ENCODE measurements around the gene MYO1D. TPM values are rescaled to one million over a fixed set of nuclear protein-coding genes. Genes with fewer than 3 reads are reported as not detected.

MYO1D gene
- total RNA-seq, 1 donor from 2014 or later: 73.3 TPM

GRCh38 chr17:32877164-32877764 lies 340 bp upstream of the MYO1D start:
- intact Hi-C loops (cut with DNase I): loop anchor here (10.0 kb wide), 1 partner anchor 92 kb away; no protein-coding TSS in a partner anchor
- H3K9me3 ChIP-seq: no peaks in the 10 kb centered on the region
- H3K27me3 ChIP-seq: no peaks in the 10 kb centered on the region
- no peaks in the 10 kb centered on the region for H3K36me3 ChIP-seq
- H3K4me3 ChIP-seq: peak overlapping the region; percentile 79
- peak; percentile 75 for TF ChIP-seq CTCF (IDR thresholded peaks at IDR 0.05)
- ATAC-seq (peak; percentile 97), DNase-seq (peak; percentile 97)
- H3K27ac ChIP-seq: peak overlapping the region; percentile 84
- peaks cover 21% of the 10 kb centered on the region for H3K4me1 ChIP-seq

GRCh38 chr17:32875923-32876416 lies 954 bp downstream of the MYO1D start:
- ATAC-seq: no peak
- H3K36me3 ChIP-seq: no peaks in the 10 kb centered on the region
- no peak for DNase-seq
- no peak for TF ChIP-seq CTCF (IDR thresholded peaks at IDR 0.05)
- H3K4me3 ChIP-seq: peak overlapping the region; percentile 79
- no peaks in the 10 kb centered on the region for H3K9me3 ChIP-seq
- H3K27me3 ChIP-seq: no peaks in the 10 kb centered on the region
- peak overlapping the region; percentile 84 for H3K27ac ChIP-seq
- intact Hi-C loops (cut with DNase I): loop anchor here (10.0 kb wide), 1 partner anchor 91 kb away; no protein-coding TSS in a partner anchor
- H3K4me1 ChIP-seq: peaks cover 30% of the 10 kb centered on the region

- no peaks in the 10 kb centered on the region for H3K27me3 ChIP-seq
- TF ChIP-seq CTCF (IDR thresholded peaks at IDR 0.05): no peak
- peaks cover 36% of the 10 kb centered on the region for H3K4me1 ChIP-seq
- H3K4me3 ChIP-seq: peak overlapping the region; percentile 79
- H3K9me3 ChIP-seq: no peaks in the 10 kb centered on the region
- intact Hi-C loops (cut with DNase I): loop anchor here (10.0 kb wide), 1 partner anchor 91 kb away; no protein-coding TSS in a partner anchor
- ATAC-seq (no peak), DNase-seq (no peak)
- peak overlapping the region; percentile 84 for H3K27ac ChIP-seq
- no peaks in the 10 kb centered on the region for H3K36me3 ChIP-seq
Measured at GRCh38 chr17:32875230-32875917, 1.6 kb downstream of the MYO1D start.

GRCh38 chr17:32873114-32873513 lies 3.8 kb downstream of the MYO1D start:
- H3K4me1 ChIP-seq: peaks cover 44% of the 10 kb centered on the region
- ATAC-seq: peak; percentile 17
- no peaks in the 10 kb centered on the region for H3K36me3 ChIP-seq
- peak overlapping the region; percentile 32 for H3K27ac ChIP-seq
- intact Hi-C loops (cut with DNase I): loop anchor here (10.0 kb wide), 1 partner anchor 88 kb away; no protein-coding TSS in a partner anchor
- no peak for TF ChIP-seq CTCF (IDR thresholded peaks at IDR 0.05)
- H3K9me3 ChIP-seq: no peaks in the 10 kb centered on the region
- H3K4me3 ChIP-seq: no peak overlapping the region
- H3K27me3 ChIP-seq: no peaks in the 10 kb centered on the region
- no peak for DNase-seq

- Histone ChIP-seq H3K4me1 (peaks cover 39% of the 10 kb centered on the region), H3K27ac (peak overlapping the region; percentile 60), H3K4me3 (no peak overlapping the region), H3K9me3 (no peaks in the 10 kb centered on the region), H3K27me3 (no peaks in the 10 kb centered on the region), H3K36me3 (no peaks in the 10 kb centered on the region)
- no peak for TF ChIP-seq CTCF (IDR thresholded peaks at IDR 0.05)
- peak; percentile 67 for ATAC-seq
- intact Hi-C loops (cut with DNase I): loop anchor here (10.0 kb wide), 1 partner anchor 87 kb away; no protein-coding TSS in a partner anchor
- no peak for DNase-seq
Measured at GRCh38 chr17:32871746-32872145, 5.2 kb downstream of the MYO1D start.

All from upper lobe of right lung (tissue), 1 donor.